CD4-positive, CD25-positive, alpha-beta regulatory T cell (primary cell): Measurements from ENCODE around the gene SLC17A9. TPM values are rescaled to one million over a fixed set of nuclear protein-coding genes. Genes with fewer than 3 reads are reported as not detected.

Experiments
- ATAC-seq, 2 donors: fragments of 150-1000 bp; cut with Tn5 transposase; one replicate each; pipeline ENCODE4 v1.10.0; 2021; ENCODE audit warnings: low read depth in 2 of 2, moderate number of reproducible peaks in 2 of 2, moderate library complexity in 1 of 2
- DNase-seq, 3 donors: peaks; one replicate each; pipeline versions ENCODE4 v3.0.0 to v3.0.0-alpha.2; 2012 to 2022; ENCODE audit warnings: mixed read lengths in 1 of 3
- H3K27ac ChIP-seq: one replicate; pipeline ENCODE4 v1.7.0; 2013; ENCODE audit warnings: mild to moderate bottlenecking, low read length; ENCODE audit not compliant: insufficient read depth, poor library complexity, severe bottlenecking
- H3K27me3 ChIP-seq: one replicate; pipeline ENCODE4 v1.7.0; 2013; ENCODE audit warnings: low read length; ENCODE audit not compliant: control insufficient read depth, insufficient read depth
- H3K36me3 ChIP-seq: one replicate; pipeline ENCODE4 v1.7.0; 2013; ENCODE audit warnings: mild to moderate bottlenecking, low read length, moderate library complexity; ENCODE audit not compliant: control insufficient read depth, insufficient read depth
- H3K4me1 ChIP-seq: 2 replicates; pipeline ENCODE4 v1.7.0; 2013; ENCODE audit warnings: mild to moderate bottlenecking, low read length; ENCODE audit not compliant: insufficient read depth, control insufficient read depth, poor library complexity, severe bottlenecking
- H3K4me3 ChIP-seq: one replicate; pipeline ENCODE4 v1.7.0; 2013; ENCODE audit warnings: low read depth, mild to moderate bottlenecking, low read length, moderate library complexity
- H3K9me3 ChIP-seq, 2 experiments: 1 replicate in 1 of 2; 2 replicates in 1 of 2; pipeline ENCODE4 v1.7.0; 2013; ENCODE audit warnings: low read length in 2 of 2, mild to moderate bottlenecking in 1 of 2, moderate library complexity in 1 of 2; ENCODE audit not compliant: control insufficient read depth in 2 of 2
- H3K27ac Mint-ChIP-seq, 3 donors: one replicate each; pipeline ENCODE4 v1.8.0; 2020 to 2022; ENCODE audit warnings: mild to moderate bottlenecking in 3 of 3, mixed read lengths in 3 of 3, moderate library complexity in 2 of 3
- H3K27me3 Mint-ChIP-seq: one replicate; pipeline ENCODE4 v1.8.0; 2022; ENCODE audit warnings: mild to moderate bottlenecking, mixed read lengths
- H3K36me3 Mint-ChIP-seq: one replicate; pipeline ENCODE4 v1.8.0; 2020; ENCODE audit warnings: mixed read lengths
- H3K4me1 Mint-ChIP-seq, 4 donors: one replicate each; pipeline ENCODE4 v1.8.0; 2020 to 2022; ENCODE audit warnings: mixed read lengths in 4 of 4, mild to moderate bottlenecking in 1 of 4
- H3K4me3 Mint-ChIP-seq, 4 donors: one replicate each; pipeline ENCODE4 v1.8.0; 2020 to 2022; ENCODE audit warnings: mild to moderate bottlenecking in 4 of 4, mixed read lengths in 4 of 4, moderate library complexity in 3 of 4
- H3K9me3 Mint-ChIP-seq, 7 donors: one replicate each; pipeline ENCODE4 v1.8.0; 2020 to 2022; ENCODE audit warnings: mixed read lengths in 7 of 7, mild to moderate bottlenecking in 3 of 7, moderate library complexity in 2 of 7
- polyA plus RNA-seq, 4 donors: library from polyadenylated mRNA; unstranded; fragments of 300-500 nt; fragmentation: Illumina TruSeq; gene quantifications; one replicate each; pipeline ENCODE4 v1.2.3, GENCODE V29; 2021
- total RNA-seq: library from RNA; stranded (reverse); gene quantifications from one replicate; pipeline ENCODE4 v1.2.3, GENCODE V29; 2022

The SLC17A9 gene
- total and polyA plus RNA-seq, 5 donors from 2014 or later, result 0.06 to 4.1 (median 0.33) TPM; not detected in 1

DNA sequence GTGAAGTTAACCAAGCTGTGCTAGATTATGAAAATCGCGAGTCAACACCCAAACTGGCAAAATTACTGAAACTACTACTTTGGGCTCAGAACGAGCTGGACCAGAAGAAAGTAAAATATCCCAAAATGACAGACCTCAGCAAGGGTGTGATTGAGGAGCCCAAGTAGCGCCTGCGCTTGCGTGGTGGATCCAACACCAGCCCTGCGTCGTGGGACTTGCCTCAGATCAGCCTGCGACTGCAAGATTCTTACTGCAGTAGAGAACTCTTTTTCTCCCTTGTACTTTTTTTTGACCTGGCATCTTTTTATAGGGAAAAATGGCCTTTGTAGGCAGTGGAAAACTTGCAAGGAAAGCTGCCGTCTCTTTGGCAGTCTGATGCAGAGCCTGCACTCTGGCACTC lies 7.8 kb upstream of the SLC17A9 start:
- Mint-ChIP-seq H3K27me3 (no peaks in the 10 kb centered on the region), H3K36me3 (peaks cover 36% of the 10 kb centered on the region), H3K4me1 (peaks cover 0 to 33% (median 9%) of the 10 kb centered on the region in 4 donors), H3K4me3 (no peak overlapping the region), H3K9me3 (no peaks in the 10 kb centered on the region), H3K27ac (no peak overlapping the region)
- no peak overlapping the region for H3K4me3 ChIP-seq
- ATAC-seq, result no peak
- no peaks in the 10 kb centered on the region for H3K27me3 ChIP-seq
- peaks cover 2% of the 10 kb centered on the region for H3K4me1 ChIP-seq
- H3K36me3 ChIP-seq, result peaks cover 79% of the 10 kb centered on the region
- H3K9me3 ChIP-seq, result no peaks in the 10 kb centered on the region
- no peak overlapping the region for H3K27ac ChIP-seq
- DNase-seq, result no peak

DNA sequence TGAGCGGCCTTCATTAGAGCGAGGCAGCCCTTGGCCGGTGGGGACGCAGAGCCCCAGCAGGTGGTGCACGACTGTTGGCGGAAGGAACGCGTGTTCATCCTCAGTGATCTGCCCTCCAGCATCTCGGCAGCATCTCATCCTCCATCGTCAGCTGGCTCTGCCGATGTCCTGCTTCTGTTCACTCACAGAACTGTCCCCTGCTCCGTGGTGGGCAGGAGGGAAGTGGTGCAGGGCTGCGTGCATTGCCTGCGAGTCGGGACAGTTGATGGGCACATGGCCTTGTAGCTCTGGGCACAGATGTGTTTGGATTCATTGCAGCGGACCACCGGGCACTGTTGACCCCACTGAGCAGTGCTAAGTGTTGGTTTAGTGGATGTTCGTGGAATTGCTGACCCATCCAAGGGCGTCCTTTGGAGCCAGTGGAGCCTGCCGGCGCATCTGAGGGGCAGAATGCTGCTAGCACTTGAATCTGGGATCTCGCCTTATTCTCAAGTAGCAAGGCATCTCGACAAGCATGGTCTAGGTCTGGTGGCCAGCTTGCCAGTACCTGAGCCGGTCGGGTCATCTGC lies 6.7 kb upstream of the SLC17A9 start:
- no peaks in the 10 kb centered on the region for H3K4me1 ChIP-seq
- Mint-ChIP-seq H3K27me3 (no peaks in the 10 kb centered on the region), H3K36me3 (peaks cover 38% of the 10 kb centered on the region), H3K9me3 (no peaks in the 10 kb centered on the region), H3K27ac (peak overlapping the region in 1 of 3 donors; percentile 53), H3K4me3 (no peak overlapping the region), H3K4me1 (peaks cover 0 to 25% (median 7%) of the 10 kb centered on the region in 4 donors)
- no peaks in the 10 kb centered on the region for H3K9me3 ChIP-seq
- H3K4me3 ChIP-seq, result no peak overlapping the region
- peaks cover 77% of the 10 kb centered on the region for H3K36me3 ChIP-seq
- no peaks in the 10 kb centered on the region for H3K27me3 ChIP-seq
- DNase-seq (no peak), ATAC-seq (no peak)
- no peak overlapping the region for H3K27ac ChIP-seq

DNA sequence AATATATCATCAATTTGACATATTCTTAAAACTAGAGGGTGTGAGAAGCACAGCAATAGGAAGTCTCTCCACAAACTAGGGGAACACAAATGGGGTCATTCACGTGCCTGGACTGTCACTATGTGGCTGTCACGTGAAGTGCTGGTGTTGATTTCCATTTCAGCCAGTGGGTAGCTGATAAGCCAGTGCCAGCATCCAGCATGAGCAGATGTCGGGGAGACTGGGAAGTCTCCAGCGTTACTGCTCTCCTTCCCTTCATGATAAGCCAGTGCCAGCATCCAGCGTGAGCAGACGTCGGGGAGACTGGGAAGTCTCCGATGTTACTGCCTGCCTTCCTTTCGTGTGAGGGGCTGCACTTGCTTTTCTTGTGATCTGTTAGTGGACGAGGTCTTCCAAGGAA lies 5.6 kb upstream of the SLC17A9 start:
- Histone ChIP-seq H3K9me3 (no peaks in the 10 kb centered on the region), H3K4me3 (no peak overlapping the region), H3K36me3 (peaks cover 70% of the 10 kb centered on the region), H3K27ac (no peak overlapping the region), H3K4me1 (peaks cover 4% of the 10 kb centered on the region), H3K27me3 (no peaks in the 10 kb centered on the region)
- H3K4me3 Mint-ChIP-seq, result no peak overlapping the region
- no peaks in the 10 kb centered on the region for H3K27me3 Mint-ChIP-seq
- H3K36me3 Mint-ChIP-seq, result peaks cover 33% of the 10 kb centered on the region
- DNase-seq (no peak), ATAC-seq (no peak)
- peaks cover 0 to 17% (median 9%) of the 10 kb centered on the region in 4 donors for H3K4me1 Mint-ChIP-seq
- peak overlapping the region in 1 of 3 donors; percentile 15 for H3K27ac Mint-ChIP-seq
- no peaks in the 10 kb centered on the region for H3K9me3 Mint-ChIP-seq

DNA sequence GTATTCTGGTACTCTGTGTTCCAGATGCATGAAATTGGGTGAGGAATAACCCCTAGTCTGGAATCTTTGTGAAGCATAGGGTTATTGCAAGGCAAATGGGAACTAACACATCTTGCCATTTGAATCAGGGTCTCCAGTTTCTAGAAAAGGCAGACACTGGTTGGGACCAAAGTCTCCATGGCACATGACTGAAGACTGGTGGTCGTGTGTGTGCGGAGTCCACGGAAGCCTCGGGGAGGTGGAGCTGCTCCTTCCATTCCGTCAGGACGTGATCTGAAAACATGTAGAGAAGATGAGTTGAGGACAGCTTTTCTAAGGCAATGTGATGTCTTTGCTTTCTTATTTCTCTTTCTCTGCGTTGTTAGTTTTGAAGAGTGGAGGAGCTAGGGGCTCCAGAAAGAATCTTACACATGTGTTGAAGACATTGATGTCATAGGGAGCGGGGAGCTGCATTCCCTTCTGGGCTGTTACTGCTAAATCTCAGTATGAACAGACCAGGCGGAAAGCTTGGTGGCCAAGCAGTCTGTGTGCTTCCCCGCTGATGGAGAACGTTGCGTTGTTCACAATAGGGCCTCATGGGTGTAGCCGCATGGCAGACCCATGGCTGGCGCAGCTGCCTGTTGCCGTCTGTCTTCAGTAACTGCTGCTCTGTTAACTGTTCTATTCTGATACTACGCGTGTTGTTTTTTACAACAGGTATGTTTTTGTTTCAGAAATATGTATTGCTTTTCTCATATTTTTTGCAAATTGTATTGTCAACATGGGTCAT lies 4.8 kb upstream of the SLC17A9 start:
- Mint-ChIP-seq H3K9me3 (no peaks in the 10 kb centered on the region), H3K27me3 (no peaks in the 10 kb centered on the region), H3K36me3 (peaks cover 33% of the 10 kb centered on the region), H3K4me1 (peaks cover 0 to 14% (median 9%) of the 10 kb centered on the region in 4 donors), H3K27ac (no peak overlapping the region), H3K4me3 (no peak overlapping the region)
- H3K9me3 ChIP-seq, result no peaks in the 10 kb centered on the region
- peaks cover 12% of the 10 kb centered on the region for H3K4me1 ChIP-seq
- H3K27ac ChIP-seq, result no peak overlapping the region
- no peaks in the 10 kb centered on the region for H3K27me3 ChIP-seq
- peaks cover 64% of the 10 kb centered on the region for H3K36me3 ChIP-seq
- DNase-seq (no peak), ATAC-seq (no peak)
- H3K4me3 ChIP-seq, result no peak overlapping the region

DNA sequence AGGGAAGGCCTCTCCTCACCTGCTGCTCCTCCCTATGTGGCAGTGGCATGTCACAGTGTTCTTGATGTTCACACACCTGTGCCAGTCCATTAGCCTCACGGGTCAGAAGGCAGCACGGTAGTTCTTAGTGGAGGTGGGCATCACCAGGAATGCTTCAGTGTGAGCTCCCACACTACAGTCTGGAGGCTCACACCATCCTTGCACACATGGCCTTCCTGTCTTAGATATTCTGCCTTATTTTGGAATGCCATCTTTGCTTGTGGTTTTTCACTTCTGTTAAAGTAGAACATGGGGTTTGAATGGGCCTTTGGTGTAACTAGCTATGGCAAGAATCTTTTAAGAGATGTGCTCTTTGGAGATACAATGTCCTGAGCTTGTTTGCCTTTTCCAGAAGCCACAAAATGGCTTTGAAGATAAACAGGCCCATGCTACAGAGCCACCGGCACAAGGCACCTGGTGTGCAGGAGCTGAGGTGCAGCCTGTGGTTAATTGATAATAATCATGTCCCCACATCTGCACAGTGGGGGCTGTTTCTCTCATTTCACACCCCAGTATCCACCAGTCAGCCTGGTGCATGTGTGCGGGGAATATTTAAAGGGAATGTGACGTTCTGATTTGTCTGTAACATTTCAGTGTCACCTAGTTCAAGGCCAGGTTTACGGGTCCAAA lies 3.2 kb upstream of the SLC17A9 start:
- Histone ChIP-seq H3K9me3 (no peaks in the 10 kb centered on the region), H3K36me3 (peaks cover 49% of the 10 kb centered on the region), H3K27ac (no peak overlapping the region), H3K4me1 (peaks cover 27% of the 10 kb centered on the region), H3K27me3 (no peaks in the 10 kb centered on the region), H3K4me3 (no peak overlapping the region)
- DNase-seq (no peak), ATAC-seq (no peak)
- Mint-ChIP-seq H3K27me3 (no peaks in the 10 kb centered on the region), H3K27ac (peak overlapping the region in 1 of 3 donors; percentile 56), H3K9me3 (no peaks in the 10 kb centered on the region), H3K36me3 (peaks cover 30% of the 10 kb centered on the region), H3K4me3 (no peak overlapping the region), H3K4me1 (peaks cover 3 to 25% (median 11%) of the 10 kb centered on the region in 4 donors)

DNA sequence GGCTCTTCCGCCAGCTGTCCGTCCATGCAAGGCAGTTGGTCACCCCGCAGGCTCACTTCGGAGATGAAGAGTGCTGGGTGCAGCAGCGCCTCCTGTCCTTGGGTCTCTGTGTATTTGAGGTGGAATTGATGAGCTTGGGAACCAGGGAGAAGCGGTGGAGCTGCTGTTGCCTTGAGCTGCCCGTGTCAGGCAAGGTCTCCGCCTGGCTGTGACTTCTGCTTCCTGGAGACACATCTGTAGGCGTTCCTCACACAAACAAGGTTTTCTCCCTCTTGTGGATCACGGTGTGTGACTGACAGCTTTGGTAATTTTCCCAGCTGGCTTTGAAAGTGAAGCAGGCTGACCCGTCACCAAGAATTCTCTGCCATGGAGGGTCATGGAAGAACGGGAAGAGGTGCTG lies 2.5 kb upstream of the SLC17A9 start:
- Mint-ChIP-seq H3K4me3 (no peak overlapping the region), H3K27ac (peak overlapping the region in 1 of 3 donors; percentile 56), H3K36me3 (peaks cover 25% of the 10 kb centered on the region), H3K9me3 (no peaks in the 10 kb centered on the region), H3K27me3 (no peaks in the 10 kb centered on the region), H3K4me1 (peaks cover 3 to 31% (median 11%) of the 10 kb centered on the region in 4 donors)
- ATAC-seq, result no peak
- peaks cover 34% of the 10 kb centered on the region for H3K4me1 ChIP-seq
- no peak overlapping the region for H3K27ac ChIP-seq
- H3K9me3 ChIP-seq, result no peaks in the 10 kb centered on the region
- no peaks in the 10 kb centered on the region for H3K27me3 ChIP-seq
- H3K4me3 ChIP-seq, result no peak overlapping the region
- DNase-seq, result no peak
- H3K36me3 ChIP-seq, result peaks cover 43% of the 10 kb centered on the region

DNA sequence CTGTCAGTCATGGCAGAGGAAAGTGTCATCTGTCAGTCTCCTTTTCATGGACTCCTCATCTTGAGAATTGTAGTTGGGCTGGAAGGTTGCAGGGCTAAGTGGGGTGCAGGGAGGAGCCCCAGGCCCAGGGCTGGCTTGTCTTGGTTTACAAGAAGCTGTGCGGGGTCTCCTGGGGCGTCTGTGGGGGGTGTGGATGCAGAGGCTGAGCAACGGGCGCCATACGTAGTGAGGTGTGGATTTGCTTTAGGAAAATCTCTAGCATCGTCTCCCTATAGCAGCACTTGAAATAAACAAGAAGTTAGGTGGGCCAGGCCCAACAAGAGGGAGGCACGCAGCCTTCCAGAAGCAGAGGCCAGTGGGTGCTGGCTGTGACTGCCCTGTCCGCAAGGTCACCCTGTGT lies 1.8 kb upstream of the SLC17A9 start:
- Histone ChIP-seq H3K4me3 (no peak overlapping the region), H3K9me3 (no peaks in the 10 kb centered on the region), H3K4me1 (peaks cover 34% of the 10 kb centered on the region), H3K27me3 (no peaks in the 10 kb centered on the region), H3K27ac (no peak overlapping the region), H3K36me3 (peaks cover 36% of the 10 kb centered on the region)
- no peaks in the 10 kb centered on the region for H3K27me3 Mint-ChIP-seq
- H3K9me3 Mint-ChIP-seq, result no peaks in the 10 kb centered on the region
- H3K27ac Mint-ChIP-seq, result peak overlapping the region in 2 of 3 donors; percentile 42 to 71
- DNase-seq, result no peak
- peaks cover 3 to 32% (median 11%) of the 10 kb centered on the region in 4 donors for H3K4me1 Mint-ChIP-seq
- no peak for ATAC-seq
- no peak overlapping the region for H3K4me3 Mint-ChIP-seq
- peaks cover 25% of the 10 kb centered on the region for H3K36me3 Mint-ChIP-seq
